ENCODE data around the gene ATXN1. TPM values are rescaled to one million over a fixed set of nuclear protein-coding genes. Genes with fewer than 3 reads are reported as not detected.

The ATXN1 gene
- total RNA-seq, 1 experiment from 2014 or later, result 5.6 TPM

GRCh38 chr6:16504609-16505008 lies 256.7 kb downstream of the ATXN1 start:
- no peaks in the 10 kb centered on the region for H4K20me1 ChIP-seq (ENCODE audit: control insufficient read depth, insufficient read depth, insufficient read length)
- no peak overlapping the region for H4K8ac ChIP-seq (replicated peaks; ENCODE audit: insufficient read length, low read depth, low read length)
- no peaks in the 10 kb centered on the region for H3K79me2 ChIP-seq (ENCODE audit: insufficient read depth, low read length)
- H3K23ac ChIP-seq (ENCODE audit: insufficient read length, low read depth, low read length), result no peak overlapping the region
- no peak for TF ChIP-seq CTCF (conservative IDR thresholded peaks at IDR 0.05)
- Mint-ChIP-seq H3K9me3 (no peaks in the 10 kb centered on the region; a peak in 1 of 5 replicates), H3K27me3 (ENCODE audit: low read depth) (no peaks in the 10 kb centered on the region), H3K27ac (no peak overlapping the region; a peak in 1 of 7 replicates), H3K4me3 (no peak overlapping the region), H3K36me3 (ENCODE audit: insufficient read depth in 1 of 3, low read depth in 3 of 3) (peaks cover 0 to 1% (median 0%) of the 10 kb centered on the region in 3 experiments; a peak in 2 of 7 replicates), H3K4me1 (peaks cover 0 to 5% of the 10 kb centered on the region in 2 experiments; a peak in 3 of 4 replicates)
- no peak overlapping the region for H4K5ac ChIP-seq (ENCODE audit: insufficient read length, low read depth, low read length)
- no peak overlapping the region for H3K4me2 ChIP-seq (ENCODE audit: insufficient read depth, insufficient read length, low read length)
- no peak overlapping the region for H3K9ac ChIP-seq (ENCODE audit: extremely low read depth, insufficient read length, low read length)
- no peaks in the 10 kb centered on the region for H3K23me2 ChIP-seq (ENCODE audit: insufficient read length, low read depth, low read length, poor library complexity, severe bottlenecking)
- no peak overlapping the region for H2BK20ac ChIP-seq (ENCODE audit: low read depth, low read length, poor library complexity, severe bottlenecking)
- H3K4me1 ChIP-seq (ENCODE audit: insufficient read depth, low read length), result no peaks in the 10 kb centered on the region
- no peak overlapping the region for H2BK120ac ChIP-seq (ENCODE audit: low read depth, low read length, poor library complexity, severe bottlenecking)
- H2BK5ac ChIP-seq (ENCODE audit: insufficient read length, low read length), result no peak overlapping the region
- H2BK15ac ChIP-seq (ENCODE audit: low read depth, low read length), result no peak overlapping the region
- H4K91ac ChIP-seq (ENCODE audit: insufficient read length, low read depth, low read length), result no peak overlapping the region
- no peak overlapping the region for H3K56ac ChIP-seq (ENCODE audit: insufficient read length, low read depth, low read length)
- no peak overlapping the region for H3T11ph ChIP-seq (ENCODE audit: low read length)
- H3K79me1 ChIP-seq (ENCODE audit: insufficient read depth, low read depth, low read length, poor library complexity, severe bottlenecking), result no peaks in the 10 kb centered on the region
- H3K14ac ChIP-seq (ENCODE audit: insufficient read depth, low read length), result no peak overlapping the region
- H3K18ac ChIP-seq (ENCODE audit: insufficient read length, low read depth, low read length), result no peak overlapping the region
- H3K27ac ChIP-seq (ENCODE audit: insufficient read length, low read depth, low read length), result no peak overlapping the region
- H3K9me3 ChIP-seq (ENCODE audit: control insufficient read depth, low read depth, low read length), result no peaks in the 10 kb centered on the region
- no peak for DNase-seq
- H2BK12ac ChIP-seq (ENCODE audit: insufficient read length, low read depth, low read length), result no peak overlapping the region
- no CpG with 5 or more reads among the region's 5 CpGs for WGBS (ENCODE audit: extremely low coverage, insufficient read length, low lambda C conversion rate)
- H2AK5ac ChIP-seq (ENCODE audit: insufficient read length, low read length), result no peak overlapping the region
- no peak overlapping the region for H3K4ac ChIP-seq (ENCODE audit: low read depth, low read length)
- H3K27me3 ChIP-seq (ENCODE audit: insufficient read depth, low read length), result no peaks in the 10 kb centered on the region
- H2AFZ ChIP-seq (ENCODE audit: low read length), result no peak overlapping the region
